Fibroblast of villous mesenchyme (primary cell): Measurements from ENCODE around the gene RABL3. TPM values are rescaled to one million over a fixed set of nuclear protein-coding genes. Genes with fewer than 3 reads are reported as not detected.
A peak's percentile ranks its signal among the peaks of the same experiment; 100 is the strongest.
"Not testable (repeated sequence)": the region's sequence is repeated elsewhere in the genome, so short reads cannot be mapped to it uniquely, and the experiment has no call there.

Experiments
- DNase-seq: peaks from one replicate; pipeline ENCODE4 v3.0.0-alpha.2; 2010; ENCODE audit warnings: low read depth
- H3K4me3 ChIP-seq: 2 replicates; pipeline ENCODE4 v1.5.1; 2011; ENCODE audit warnings: low read depth, mild to moderate bottlenecking, low read length
- total RNA-seq: library from RNA; depleted of rRNA; stranded (reverse); fragments of >200 nt; gene quantifications from 2 replicates; pipeline ENCODE4 v1.2.3, GENCODE V29; 2012
- TF ChIP-seq, protein P1 (sequence below): IDR thresholded peaks from 2 replicates; pipeline ENCODE4 v1.5.1; 2012; ENCODE audit warnings: low read depth, mild to moderate bottlenecking, low read length; ENCODE audit not compliant: insufficient read depth

The RABL3 gene, protein sequence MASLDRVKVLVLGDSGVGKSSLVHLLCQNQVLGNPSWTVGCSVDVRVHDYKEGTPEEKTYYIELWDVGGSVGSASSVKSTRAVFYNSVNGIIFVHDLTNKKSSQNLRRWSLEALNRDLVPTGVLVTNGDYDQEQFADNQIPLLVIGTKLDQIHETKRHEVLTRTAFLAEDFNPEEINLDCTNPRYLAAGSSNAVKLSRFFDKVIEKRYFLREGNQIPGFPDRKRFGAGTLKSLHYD
- total RNA-seq: 16.1 and 18.1 TPM in 2 replicates

DNA sequence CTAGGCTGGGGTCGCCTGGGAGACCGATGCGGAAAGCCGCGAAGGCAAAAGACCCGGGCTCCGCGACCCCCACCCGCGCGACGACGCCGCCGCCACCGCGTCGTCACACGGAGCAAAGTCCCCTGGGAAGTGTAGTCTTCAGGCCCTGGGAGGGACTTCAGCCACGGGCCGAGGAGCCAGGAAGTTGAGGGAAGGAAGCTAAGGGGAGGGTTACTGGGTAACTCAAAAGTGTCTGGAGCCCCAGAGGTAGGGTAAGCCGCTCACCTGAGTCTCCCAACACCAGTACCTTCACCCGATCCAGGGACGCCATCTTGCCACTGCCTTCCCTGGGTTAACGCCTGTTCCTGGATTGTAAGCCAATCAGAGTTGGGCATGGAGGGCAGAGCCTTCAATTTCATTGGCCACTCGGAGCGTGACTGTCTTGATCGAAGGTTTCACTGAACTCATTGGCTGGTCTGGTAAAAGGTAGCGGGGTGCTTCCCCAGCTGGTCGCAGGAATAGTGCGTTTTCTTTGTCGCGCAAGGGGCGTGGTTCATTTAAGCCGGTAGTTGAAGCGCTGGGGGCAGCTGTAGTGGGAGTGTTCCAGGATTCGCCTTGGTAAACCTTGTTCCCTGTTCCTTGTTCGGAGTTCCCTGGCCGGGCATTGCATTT is at the start of gene RABL3, which contains the start of gene GTF2E1:
Gene RABL3 (minus strand): TSS at position 319 of the 651 bp plus-strand sequence. CDS start 9 bp downstream, at position 310.
Gene GTF2E1 (plus strand): TSS at position 547 of the 651 bp plus-strand sequence. CDS start 7,809 bp downstream, outside the sequence.
- TF ChIP-seq, protein P1, sequence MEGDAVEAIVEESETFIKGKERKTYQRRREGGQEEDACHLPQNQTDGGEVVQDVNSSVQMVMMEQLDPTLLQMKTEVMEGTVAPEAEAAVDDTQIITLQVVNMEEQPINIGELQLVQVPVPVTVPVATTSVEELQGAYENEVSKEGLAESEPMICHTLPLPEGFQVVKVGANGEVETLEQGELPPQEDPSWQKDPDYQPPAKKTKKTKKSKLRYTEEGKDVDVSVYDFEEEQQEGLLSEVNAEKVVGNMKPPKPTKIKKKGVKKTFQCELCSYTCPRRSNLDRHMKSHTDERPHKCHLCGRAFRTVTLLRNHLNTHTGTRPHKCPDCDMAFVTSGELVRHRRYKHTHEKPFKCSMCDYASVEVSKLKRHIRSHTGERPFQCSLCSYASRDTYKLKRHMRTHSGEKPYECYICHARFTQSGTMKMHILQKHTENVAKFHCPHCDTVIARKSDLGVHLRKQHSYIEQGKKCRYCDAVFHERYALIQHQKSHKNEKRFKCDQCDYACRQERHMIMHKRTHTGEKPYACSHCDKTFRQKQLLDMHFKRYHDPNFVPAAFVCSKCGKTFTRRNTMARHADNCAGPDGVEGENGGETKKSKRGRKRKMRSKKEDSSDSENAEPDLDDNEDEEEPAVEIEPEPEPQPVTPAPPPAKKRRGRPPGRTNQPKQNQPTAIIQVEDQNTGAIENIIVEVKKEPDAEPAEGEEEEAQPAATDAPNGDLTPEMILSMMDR: no peak
- H3K4me3 ChIP-seq: peak within 1 kb of the TSS; percentile 75
- peak; percentile 100 for DNase-seq

DNA sequence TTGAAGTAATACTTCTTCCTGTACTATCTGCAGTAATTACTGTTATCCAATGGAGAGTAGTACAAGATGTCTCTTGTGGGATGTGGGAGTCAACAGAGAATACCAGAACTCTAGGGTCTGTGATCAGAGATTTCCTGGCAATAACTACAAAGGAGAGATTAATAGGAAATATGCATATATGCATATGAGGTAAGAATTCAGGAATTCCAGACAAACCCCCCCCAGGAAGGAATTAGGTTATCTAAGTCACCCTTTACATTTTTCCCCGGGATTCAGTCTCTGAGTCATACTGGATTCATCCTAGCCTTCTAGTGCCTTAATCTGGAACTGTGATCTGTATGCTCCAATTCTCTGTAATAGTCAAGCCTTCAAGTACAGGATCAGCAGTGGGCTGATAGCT is 49.6 kb upstream of the RABL3 start:
- TF ChIP-seq, protein P1: no peak
- peak; percentile 44 for DNase-seq
- H3K4me3 ChIP-seq: no peak overlapping the region

DNA sequence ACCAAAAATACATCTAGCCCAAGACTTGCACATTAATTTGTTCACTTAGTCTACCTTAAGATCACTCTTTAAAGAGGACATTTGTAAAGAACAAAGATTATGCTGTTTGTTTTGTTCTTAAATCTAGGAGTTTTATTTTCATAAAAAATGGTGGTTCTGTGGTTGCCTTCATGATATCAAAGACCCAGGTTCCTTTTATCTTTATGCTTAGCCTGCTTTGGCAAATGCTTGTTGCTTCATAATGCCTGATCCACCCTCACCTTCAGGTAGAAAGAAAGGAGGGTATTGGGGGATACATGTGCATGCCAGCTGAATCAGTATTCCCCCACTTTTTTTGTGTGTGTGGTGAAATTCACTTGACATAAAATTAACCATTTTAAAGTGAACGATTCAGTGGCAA is 48.7 kb upstream of the RABL3 start:
- TF ChIP-seq, protein P1: no peak
- no peak for DNase-seq
- no peak overlapping the region for H3K4me3 ChIP-seq

DNA sequence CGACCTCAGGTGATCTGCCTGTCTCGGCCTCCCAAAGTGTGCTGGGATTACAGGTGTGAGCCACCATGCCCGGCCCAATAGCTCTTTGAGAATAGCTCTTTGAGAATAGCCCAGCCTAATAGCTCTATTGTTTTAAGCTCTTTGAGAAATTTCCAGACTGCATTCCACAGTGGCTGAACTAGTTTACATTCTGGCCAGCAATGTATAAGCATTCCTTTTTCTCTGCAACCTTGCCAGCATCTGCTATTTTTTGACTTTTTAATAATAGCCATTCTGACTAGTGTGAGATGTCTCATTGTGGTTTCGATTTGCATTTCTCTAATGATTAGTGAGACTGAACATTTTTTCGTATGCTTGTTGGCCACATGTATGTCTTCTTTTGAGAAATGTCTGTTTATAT is 43.5 kb upstream of the RABL3 start:
- H3K4me3 ChIP-seq: not testable (repeated sequence)
- peak; percentile 37 for DNase-seq

DNA sequence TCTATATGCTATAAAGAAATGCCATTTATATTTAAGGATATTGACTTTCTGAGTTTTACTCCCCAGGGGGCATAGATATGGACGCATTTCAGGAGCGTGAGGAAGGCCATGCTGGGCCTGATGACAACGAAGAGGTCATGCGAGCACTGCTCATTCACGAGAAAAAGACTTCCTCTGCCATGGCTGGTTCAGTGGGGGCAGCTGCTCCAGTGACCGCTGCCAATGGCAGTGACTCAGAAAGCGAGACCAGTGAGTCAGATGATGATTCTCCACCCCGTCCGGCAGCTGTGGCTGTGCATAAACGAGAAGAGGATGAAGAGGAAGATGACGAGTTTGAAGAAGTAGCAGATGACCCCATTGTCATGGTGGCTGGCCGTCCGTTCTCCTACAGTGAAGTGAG is 38.7 kb upstream of the RABL3 start:
- H3K4me3 ChIP-seq: no peak overlapping the region
- peak; percentile 63 for DNase-seq
- TF ChIP-seq, protein P1: no peak

DNA sequence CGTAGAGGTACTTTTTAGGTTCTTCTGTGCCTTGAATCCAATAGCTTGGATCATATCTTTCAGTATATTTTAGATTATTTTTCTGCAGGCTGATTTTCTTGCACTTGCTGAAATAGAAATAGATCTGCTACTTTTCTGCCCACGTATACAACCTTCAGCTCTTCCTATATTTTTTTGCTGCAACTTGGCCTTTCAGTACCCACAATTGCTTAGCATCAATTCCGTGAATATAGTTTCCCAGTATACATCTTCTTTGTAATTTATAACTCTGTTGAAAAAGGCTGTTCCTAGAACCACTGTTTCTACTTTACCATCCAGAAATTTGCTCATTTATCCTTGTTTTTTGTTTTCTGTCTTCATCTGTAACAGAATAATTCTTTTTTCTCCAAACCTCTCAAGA is 36.5 kb upstream of the RABL3 start:
- TF ChIP-seq, protein P1: no peak
- no peak overlapping the region for H3K4me3 ChIP-seq
- no peak for DNase-seq

DNA sequence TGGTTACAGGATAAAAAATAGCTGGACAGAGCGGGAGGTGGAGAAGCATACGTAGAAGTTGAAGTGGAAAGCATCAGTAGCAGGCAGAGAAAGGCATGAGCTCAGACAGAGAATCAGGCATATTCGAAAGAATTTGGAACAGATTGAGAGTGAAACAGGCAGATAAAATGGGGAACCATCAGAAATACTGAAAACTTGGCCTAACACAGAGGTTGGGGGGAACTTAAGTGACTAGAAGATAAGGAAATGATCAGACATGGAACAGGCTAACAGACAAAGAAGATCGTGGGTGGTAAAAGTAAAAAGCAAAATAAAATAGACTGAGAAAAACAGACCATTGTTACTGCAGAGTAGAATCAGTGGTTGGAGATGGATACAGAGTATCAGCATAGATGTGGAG is 33.1 kb upstream of the RABL3 start:
- TF ChIP-seq, protein P1: no peak
- H3K4me3 ChIP-seq: no peak overlapping the region
- DNase-seq: no peak
